GM11168 (cell line): ENCODE results near the gene CNTN1.

Experiments used
- in situ Hi-C: fragments of 300-500 bp; cut with MboI; formaldehyde crosslinking; loops from one replicate; pipeline ENCODE4 v1.12.0; 2022; ENCODE audit warnings: low sequenced_read_pairs; ENCODE audit not compliant: unreplicated experiment

The CNTN1 gene

GRCh38 chr12:40831916-40832315, 139.7 kb downstream of the CNTN1 start:
- in situ Hi-C loops, result no loop called here

DNA sequence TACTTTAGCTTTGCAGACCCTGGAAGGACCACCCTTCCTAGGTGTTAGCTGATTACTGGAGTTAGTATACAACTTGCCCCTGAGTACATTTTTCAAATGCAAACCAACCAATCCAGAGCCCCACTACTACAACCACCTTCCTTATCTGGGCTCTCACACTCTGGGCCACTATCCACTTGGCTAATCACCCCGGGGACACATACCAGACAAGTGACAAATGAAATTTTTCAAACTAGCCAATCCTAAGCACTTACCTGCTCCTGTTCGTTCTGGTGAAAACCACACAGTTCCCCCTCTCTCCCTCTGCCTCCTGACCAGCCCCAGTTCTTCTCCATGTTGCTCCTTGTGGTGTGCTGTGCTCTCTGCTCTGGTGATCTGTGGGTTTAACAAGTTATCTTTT, 140.4 kb downstream of the CNTN1 start:
- in situ Hi-C loops, result no loop called here

DNA sequence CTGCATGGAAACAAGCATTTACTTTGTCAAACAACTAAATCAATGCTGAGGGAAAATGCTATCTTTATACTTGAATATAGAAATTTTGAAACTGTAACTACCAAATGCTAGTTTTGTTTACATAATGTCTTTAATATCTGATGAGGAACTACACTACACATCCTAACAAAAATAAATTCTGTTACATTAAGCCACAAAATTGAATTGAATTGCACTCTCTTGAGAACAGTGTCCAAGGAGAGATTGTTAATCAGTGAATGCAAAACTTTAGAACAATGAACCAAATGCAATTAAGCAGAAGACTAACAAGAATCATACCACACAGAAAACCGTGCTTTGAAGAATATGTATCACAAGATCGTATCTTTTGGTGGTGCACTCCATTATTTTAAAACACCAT, 141.6 kb downstream of the CNTN1 start:
- in situ Hi-C loops, result no loop called here

DNA sequence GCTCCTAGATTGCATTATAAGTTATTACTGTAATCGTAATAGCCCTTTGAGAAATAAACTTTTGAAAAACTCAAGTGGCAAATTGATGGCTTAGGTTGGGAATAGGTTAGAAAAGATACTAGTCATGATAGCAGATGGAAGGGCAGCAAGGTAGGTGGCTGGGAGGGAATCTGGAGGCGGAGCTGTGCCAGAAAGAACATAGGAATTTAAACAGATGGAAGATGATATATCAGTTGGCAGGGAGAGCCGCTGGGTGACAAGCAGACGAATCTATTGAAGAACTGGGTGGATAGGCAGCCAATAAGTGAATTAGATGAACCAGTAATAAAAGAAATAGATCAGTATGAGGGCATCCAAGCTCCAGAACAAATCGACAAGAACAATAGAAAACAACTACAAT, 142.1 kb downstream of the CNTN1 start:
- in situ Hi-C loops, result no loop called here

GRCh38 chr12:40837891-40838429, 145.7 kb downstream of the CNTN1 start:
- in situ Hi-C loops, result no loop called here

DNA sequence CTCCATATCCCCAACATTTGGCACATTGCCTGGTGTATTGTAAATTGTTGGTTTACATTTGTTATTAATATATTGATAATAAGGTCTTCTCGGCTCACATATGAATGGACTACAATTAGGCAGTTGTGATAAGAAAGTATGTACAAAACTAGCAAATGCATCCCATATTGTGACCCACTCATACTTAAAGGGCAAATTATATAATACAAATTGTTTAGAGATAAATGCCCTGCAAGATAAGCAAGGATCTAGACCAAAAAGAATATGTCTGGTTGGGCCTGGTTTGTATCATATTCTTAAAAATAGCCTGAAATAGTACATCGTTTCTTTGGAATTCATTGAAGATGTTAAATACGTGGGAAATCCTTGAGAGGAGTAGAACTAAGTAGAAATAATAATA, 151.3 kb downstream of the CNTN1 start:
- in situ Hi-C loops, result no loop called here

DNA sequence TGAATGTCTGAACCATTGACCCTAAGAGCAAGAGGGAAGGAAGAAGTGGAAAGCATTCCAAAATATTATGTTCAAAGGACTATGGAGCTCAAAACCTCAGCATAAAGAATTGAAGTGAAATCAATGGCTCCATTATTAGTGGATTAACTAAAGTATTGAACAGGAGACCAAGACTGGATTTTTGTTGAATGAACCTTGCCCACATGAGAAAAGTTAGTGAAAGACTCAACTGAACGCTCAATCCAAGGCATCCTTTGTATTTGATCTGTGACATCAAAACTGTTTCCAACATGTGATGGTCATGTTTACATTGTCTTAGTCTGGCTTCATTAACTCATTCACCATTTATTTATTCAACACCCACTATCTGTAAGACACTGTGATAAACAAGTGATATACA, 161.0 kb downstream of the CNTN1 start:
- in situ Hi-C loops, result no loop called here

DNA sequence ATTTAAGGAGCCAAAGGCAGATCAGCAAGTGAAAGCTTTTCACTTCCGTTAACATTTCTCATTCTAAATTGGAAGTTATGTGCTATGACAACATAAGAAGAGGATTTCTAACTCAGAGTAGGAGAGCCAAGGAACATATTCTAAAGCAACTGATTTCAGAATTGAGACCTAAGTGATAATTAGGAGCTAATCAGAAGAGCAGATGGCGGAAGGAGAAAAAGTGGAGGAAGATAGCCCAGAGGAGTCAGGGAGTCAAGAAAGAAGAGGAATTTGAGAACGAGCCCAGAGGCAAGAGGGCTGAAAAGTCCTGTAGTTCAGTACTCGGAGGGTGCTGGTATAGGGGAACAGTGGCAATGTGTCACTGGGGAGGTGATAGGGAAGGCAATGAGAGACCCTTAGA, 162.4 kb downstream of the CNTN1 start:
- in situ Hi-C loops, result no loop called here

- in situ Hi-C loops, result no loop called here
Measured at GRCh38 chr12:40864891-40865290, 172.7 kb downstream of the CNTN1 start.

- in situ Hi-C loops, result no loop called here
Measured at GRCh38 chr12:40870981-40871380, 178.7 kb downstream of the CNTN1 start.

- in situ Hi-C loops, result no loop called here
Measured at GRCh38 chr12:40874868-40875267, 182.6 kb downstream of the CNTN1 start.

- in situ Hi-C loops, result no loop called here
Measured at GRCh38 chr12:40889329-40889728, 197.1 kb downstream of the CNTN1 start.

DNA sequence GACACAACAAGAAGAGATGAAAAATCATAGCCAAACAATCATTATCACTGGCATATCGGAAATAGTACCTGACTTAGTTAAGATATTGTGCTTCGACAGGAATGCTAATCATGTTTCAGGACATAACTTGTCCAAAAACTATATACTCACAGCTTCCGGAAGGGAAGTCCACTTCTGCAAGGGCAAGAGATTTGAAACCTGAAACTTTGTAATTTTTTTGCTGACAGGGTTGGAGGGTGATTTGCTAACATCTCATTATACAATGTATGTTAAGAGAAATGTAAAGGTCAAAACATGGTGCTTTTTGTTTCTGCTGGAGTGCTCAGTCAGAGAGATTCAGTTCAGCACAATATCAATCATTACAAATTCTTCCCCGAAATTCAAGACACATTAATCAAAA, 200.3 kb downstream of the CNTN1 start:
- in situ Hi-C loops, result no loop called here

DNA sequence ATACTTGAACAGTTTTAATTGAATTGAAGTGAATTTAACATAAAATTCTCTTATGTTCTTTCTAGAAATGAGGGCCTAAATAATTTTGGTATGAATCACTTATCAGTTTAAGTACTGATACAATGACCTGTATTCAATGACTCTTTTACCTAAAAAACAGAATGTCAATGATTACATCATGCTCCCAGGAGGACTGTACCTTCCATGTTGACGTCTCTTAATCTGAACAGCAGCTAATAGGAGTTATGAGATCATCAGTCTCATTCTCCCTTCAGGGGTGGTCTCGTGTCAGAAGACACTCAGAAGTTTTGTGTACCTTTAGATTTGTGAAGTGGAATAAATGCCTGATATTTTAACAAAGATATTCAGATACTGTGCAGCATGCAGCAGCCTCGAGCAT, 206.3 kb downstream of the CNTN1 start:
- in situ Hi-C loops, result no loop called here

GRCh38 chr12:40903040-40903439, 210.8 kb downstream of the CNTN1 start:
- in situ Hi-C loops, result loop anchor here (25.0 kb wide), 1 partner anchor 491 kb away; no protein-coding TSS in a partner anchor

DNA sequence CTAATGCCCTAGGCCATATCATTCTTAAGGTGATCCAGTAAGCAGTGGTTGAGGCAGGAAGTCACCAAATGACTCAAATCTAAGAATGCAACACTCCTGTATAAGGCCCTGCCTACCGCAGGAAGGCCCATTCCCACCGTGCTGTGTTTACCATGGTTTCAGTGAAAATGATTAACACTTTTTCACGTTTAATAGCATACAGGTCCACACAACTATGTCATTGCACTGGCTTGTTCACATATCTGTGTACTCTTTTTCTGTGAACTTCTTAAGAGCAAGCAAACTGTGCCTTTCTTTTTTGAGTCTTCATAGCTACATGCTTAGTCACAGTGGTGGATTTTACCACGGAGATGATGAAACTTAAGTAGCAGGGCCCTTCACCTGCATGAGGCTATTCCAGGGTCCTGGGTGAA, 214.9 kb downstream of the CNTN1 start:
- in situ Hi-C loops, result loop anchor here (25.0 kb wide), 1 partner anchor 495 kb away; no protein-coding TSS in a partner anchor

- in situ Hi-C loops, result loop anchor here (25.0 kb wide), 1 partner anchor 499 kb away; no protein-coding TSS in a partner anchor
Measured at GRCh38 chr12:40911676-40912075, 219.4 kb downstream of the CNTN1 start.

GRCh38 chr12:40915172-40915571, 222.9 kb downstream of the CNTN1 start:
- in situ Hi-C loops, result loop anchor here (25.0 kb wide), 1 partner anchor 503 kb away; no protein-coding TSS in a partner anchor

DNA sequence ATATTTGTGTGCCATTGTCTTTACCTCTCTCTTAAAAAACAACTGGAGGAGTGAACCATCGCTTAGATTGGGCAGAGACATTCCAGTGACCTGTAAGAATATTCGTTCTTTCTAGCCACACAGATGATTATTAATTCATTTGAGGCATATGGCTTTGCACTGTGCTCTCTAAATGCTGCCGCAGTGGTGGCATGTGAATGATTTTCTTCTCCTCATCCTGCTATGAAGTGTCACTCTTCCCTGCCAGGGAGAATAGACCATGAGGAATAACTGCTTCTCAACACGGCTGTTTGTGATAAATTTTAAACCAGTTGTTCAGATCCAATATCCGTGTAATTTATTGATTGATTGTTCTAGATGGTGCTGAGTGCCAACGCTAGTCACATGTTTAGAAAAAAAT, 225.3 kb downstream of the CNTN1 start:
- in situ Hi-C loops, result loop anchor here (25.0 kb wide), 1 partner anchor 505 kb away; no protein-coding TSS in a partner anchor

DNA sequence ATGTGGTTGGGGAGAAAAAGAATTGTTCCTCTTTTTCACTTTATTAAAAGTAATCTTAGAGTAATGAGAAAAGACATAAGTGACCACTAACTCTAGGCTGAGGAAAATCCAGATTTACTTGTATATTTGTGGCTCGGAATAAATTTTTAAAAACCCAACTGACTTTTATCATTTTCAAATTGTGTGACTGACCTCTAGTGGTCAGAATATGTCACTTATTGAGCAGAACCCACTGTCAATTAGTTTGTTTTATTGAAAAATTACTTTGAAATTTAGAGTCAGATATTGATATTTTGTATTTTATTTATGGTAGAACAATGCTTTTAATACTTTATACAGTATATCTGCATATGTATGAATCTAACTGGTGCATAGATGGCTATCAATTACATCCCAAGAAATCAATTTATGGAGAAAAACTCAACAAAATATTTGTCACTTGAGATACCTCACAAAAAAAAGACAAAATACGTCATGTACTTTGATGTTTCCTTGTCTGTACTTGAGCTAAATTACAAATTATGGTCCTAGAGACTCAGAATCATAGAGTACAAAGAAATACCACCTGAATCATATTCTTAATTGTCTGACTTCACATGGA, 229.4 kb downstream of the CNTN1 start:
- in situ Hi-C loops, result loop anchor here (10.0 to 25.0 kb wide), 2 partner anchors 297 to 509 kb away; no protein-coding TSS in a partner anchor

DNA sequence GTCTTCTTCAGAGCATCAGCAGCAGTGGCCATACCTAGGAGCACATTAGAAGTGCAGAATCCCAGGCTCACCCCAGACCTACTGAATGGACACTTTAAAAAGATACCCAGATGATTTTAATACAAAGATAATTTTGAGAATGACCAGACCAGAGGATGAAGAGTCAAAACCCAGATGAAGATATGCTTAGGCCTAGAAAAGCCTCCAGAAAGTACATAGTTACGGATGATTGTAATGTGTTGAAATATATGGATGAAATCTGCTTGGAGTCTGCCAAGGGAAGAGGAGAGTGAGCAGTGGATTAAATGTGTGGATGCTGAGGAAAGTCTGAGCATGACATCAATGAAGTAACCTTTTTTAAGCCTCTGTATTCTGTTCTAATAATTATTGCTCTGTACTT, 245.7 kb downstream of the CNTN1 start:
- in situ Hi-C loops, result no loop called here

GRCh38 chr12:40942326-40942725, 250.1 kb downstream of the CNTN1 start:
- in situ Hi-C loops, result no loop called here
